ENCODE data around the gene COG5.
A peak's percentile ranks its signal among the peaks of the same experiment; 100 is the strongest.

COG5 gene

GRCh38 chr7:107453388-107453787, 110.3 kb downstream of the COG5 start:
- FAIRE-seq = no peak

- no peak for FAIRE-seq
Observed at GRCh38 chr7:107450970-107451369, 112.8 kb downstream of the COG5 start.

GRCh38 chr7:107446988-107447387, 116.7 kb downstream of the COG5 start:
- FAIRE-seq = no peak

- no peak for FAIRE-seq
Observed at GRCh38 chr7:107446531-107446930, 117.2 kb downstream of the COG5 start.

GRCh38 chr7:107442678-107443077, 121.0 kb downstream of the COG5 start:
- no peak for FAIRE-seq

GRCh38 chr7:107441581-107442422, 121.9 kb downstream of the COG5 start:
- no peak for FAIRE-seq

- FAIRE-seq = no peak
Observed at GRCh38 chr7:107439025-107439424, 124.7 kb downstream of the COG5 start.

- no peak for FAIRE-seq
Observed at GRCh38 chr7:107435749-107436148, 128.0 kb downstream of the COG5 start.

GRCh38 chr7:107432261-107432660, 131.5 kb downstream of the COG5 start:
- no peak for FAIRE-seq

- peak; percentile 47 for FAIRE-seq
Observed at GRCh38 chr7:107430057-107430456, 133.7 kb downstream of the COG5 start.

- FAIRE-seq = no peak
Observed at GRCh38 chr7:107428642-107429041, 135.1 kb downstream of the COG5 start.

GRCh38 chr7:107427462-107427861, 136.3 kb downstream of the COG5 start:
- FAIRE-seq = no peak

GRCh38 chr7:107414198-107414597, 149.5 kb downstream of the COG5 start:
- no peak for FAIRE-seq

GRCh38 chr7:107408349-107408748, 155.4 kb downstream of the COG5 start:
- no peak for FAIRE-seq

GRCh38 chr7:107405559-107405958, 158.2 kb downstream of the COG5 start:
- no peak for FAIRE-seq

GRCh38 chr7:107404740-107405537, 158.8 kb downstream of the COG5 start:
- FAIRE-seq = peak; percentile 3

GRCh38 chr7:107398161-107398560, 165.6 kb downstream of the COG5 start:
- no peak for FAIRE-seq

- no peak for FAIRE-seq
Observed at GRCh38 chr7:107396990-107397389, 166.7 kb downstream of the COG5 start.

- no peak for FAIRE-seq
Observed at GRCh38 chr7:107396081-107396480, 167.6 kb downstream of the COG5 start.

- no peak for FAIRE-seq
Observed at GRCh38 chr7:107394831-107395230, 168.9 kb downstream of the COG5 start.

GRCh38 chr7:107394276-107394675, 169.4 kb downstream of the COG5 start:
- FAIRE-seq = no peak

GRCh38 chr7:107392830-107393229, 170.9 kb downstream of the COG5 start:
- no peak for FAIRE-seq

- no peak for FAIRE-seq
Observed at GRCh38 chr7:107390916-107391315, 172.8 kb downstream of the COG5 start.

- no peak for FAIRE-seq
Observed at GRCh38 chr7:107388604-107389003, 175.1 kb downstream of the COG5 start.
